ENCODE results near the gene PBX3.

- TF ChIP-seq CTCF (IDR thresholded peaks at IDR 0.05; ENCODE audit: low read depth, low read length, missing input control) (no peak), MAX (IDR thresholded peaks at IDR 0.05) (no peak), YY1 (IDR thresholded peaks at IDR 0.05) (no peak), TAF1 (conservative IDR thresholded peaks at IDR 0.05) (no peak), REST (IDR thresholded peaks at IDR 0.05) (no peak), GABPA (IDR thresholded peaks at IDR 0.05 in 1 of 2, conservative IDR thresholded peaks at IDR 0.05 in 1 of 2) (no peak), RAD21 (IDR thresholded peaks at IDR 0.05) (no peak)
Measured at GRCh38 chr9:125990793-125991220, 243.6 kb downstream of the PBX3 start.
